Activated CD4-positive, alpha-beta T cell treated with anti-CD3 and anti-CD28 coated beads, Interleukin-2, Interleukin-6, amounts not matched to agents 100 ng/mL and 50 ng/mL, durations not matched to agents 16 hours and 8 hours (primary cell): ENCODE measurements around the gene MS4A4A.
"Not testable (repeated sequence)": the region's sequence is repeated elsewhere in the genome, so short reads cannot be mapped to it uniquely, and the experiment has no call there.

ENCODE experiments used
- DNase-seq: peaks from one replicate; pipeline ENCODE4 v3.0.0-alpha.2; 2020

Gene MS4A4A

GRCh38 chr11:60280412-60280811 lies at the start of gene MS4A4A:
MS4A4A (plus strand) TSS chr11:60280666; CDS start chr11:60280676, 10 bp downstream.
- DNase-seq: no peak

GRCh38 chr11:60230681-60231080 lies 49.8 kb upstream of the MS4A4A start:
- DNase-seq: no peak

- no peak for DNase-seq
These were observed 45.1 kb upstream of the MS4A4A start for GRCh38 chr11:60235321-60235720.

GRCh38 chr11:60240662-60241061 lies 39.8 kb upstream of the MS4A4A start:
- no peak for DNase-seq

- DNase-seq: no peak
These were observed 38.7 kb upstream of the MS4A4A start for GRCh38 chr11:60241786-60242185.

- DNase-seq: no peak
These were observed 37.7 kb upstream of the MS4A4A start, which contains the start of gene MS4A4E for GRCh38 chr11:60242740-60243239. MS4A4E (minus strand) TSS chr11:60243137; CDS start chr11:60230055, 13,082 bp downstream.

- DNase-seq: peak; percentile 37
These were observed 28.8 kb upstream of the MS4A4A start for GRCh38 chr11:60251485-60252212.

- DNase-seq: no peak
These were observed 28.0 kb upstream of the MS4A4A start for GRCh38 chr11:60252213-60253108.

GRCh38 chr11:60257956-60258722 lies 22.3 kb upstream of the MS4A4A start:
- no peak for DNase-seq

GRCh38 chr11:60261014-60261413 lies 19.5 kb upstream of the MS4A4A start:
- no peak for DNase-seq

- no peak for DNase-seq
These were observed 17.1 kb upstream of the MS4A4A start for GRCh38 chr11:60263402-60263801.

- no peak for DNase-seq
These were observed 15.8 kb upstream of the MS4A4A start for GRCh38 chr11:60264644-60265043.

GRCh38 chr11:60265373-60266214 lies 14.9 kb upstream of the MS4A4A start:
- DNase-seq: peak; percentile 55

GRCh38 chr11:60274416-60274815 lies 6.0 kb upstream of the MS4A4A start:
- no peak for DNase-seq

- no peak for DNase-seq
These were observed 1.0 kb downstream of the MS4A4A start for GRCh38 chr11:60281485-60281884.

- no peak for DNase-seq
These were observed 1.8 kb downstream of the MS4A4A start for GRCh38 chr11:60282286-60282685.

GRCh38 chr11:60285411-60286126 lies 5.1 kb downstream of the MS4A4A start:
- not testable (repeated sequence) for DNase-seq

GRCh38 chr11:60288531-60288930 lies 8.1 kb downstream of the MS4A4A start:
- DNase-seq: no peak

GRCh38 chr11:60292145-60292544 lies 11.7 kb downstream of the MS4A4A start:
- no peak for DNase-seq

GRCh38 chr11:60301178-60301577 lies 20.7 kb downstream of the MS4A4A start:
- DNase-seq: no peak

GRCh38 chr11:60301884-60302283 lies 21.4 kb downstream of the MS4A4A start:
- not testable (repeated sequence) for DNase-seq
